Transverse colon (tissue), 4 donors: ENCODE measurements around the gene TICAM2. TPM values are rescaled to one million over a fixed set of nuclear protein-coding genes. Genes with fewer than 3 reads are reported as not detected.
"Not testable (repeated sequence)": the region's sequence is repeated elsewhere in the genome, so short reads cannot be mapped to it uniquely, and the experiment has no call there.

Experiments used
- DNase-seq: peaks from one replicate; pipeline ENCODE4 v3.0.0-alpha.2; 2019
- H3K27ac ChIP-seq, 4 donors: fragments of 200-600 bp; sonication (generic); 2 replicates each; pipeline ENCODE4 v1.5.1; 2016 to 2018; ENCODE audit warnings: inconsistent platforms in 4 of 4
- H3K27me3 ChIP-seq: fragments of 200-600 bp; sonication (generic); 2 replicates; pipeline ENCODE4 v1.5.1; 2017; ENCODE audit warnings: inconsistent platforms
- H3K36me3 ChIP-seq, 4 donors: fragments of 200-600 bp; sonication (generic); 2 replicates each; pipeline ENCODE4 v1.5.1; 2017 to 2019; ENCODE audit warnings: inconsistent platforms in 4 of 4
- H3K4me1 ChIP-seq, 4 donors: fragments of 200-600 bp; sonication (generic); 2 replicates each; pipeline ENCODE4 v1.5.1; 2017 to 2020; ENCODE audit warnings: inconsistent platforms in 4 of 4
- H3K4me3 ChIP-seq, 4 donors: fragments of 200-600 bp; sonication (generic); 1 replicate in 1 of 4; 2 replicates in 3 of 4; pipeline versions ENCODE4 v1.5.1 to v1.6.1; 2017 to 2019; ENCODE audit warnings: inconsistent platforms in 4 of 4
- H3K9me3 ChIP-seq, 2 donors: fragments of 200-600 bp; sonication (generic); 2 replicates each; pipeline ENCODE4 v1.5.1; 2017 to 2019; ENCODE audit warnings: inconsistent platforms in 2 of 2
- EP300 ChIP-seq: sonication (generic); formaldehyde crosslinking; IDR thresholded peaks from one replicate; pipeline ENCODE4 v1.6.1; 2017; ENCODE audit warnings: antibody characterized with exemption, low read depth
- POLR2A ChIP-seq: fragments of 450-650 bp; IDR thresholded peaks from one replicate; pipeline ENCODE4 v1.6.1; 2016; ENCODE audit warnings: antibody characterized with exemption, mild to moderate bottlenecking, moderate library complexity
- POLR2AphosphoS5 ChIP-seq, 3 donors: sonication (generic); formaldehyde crosslinking; IDR thresholded peaks; one replicate each; pipeline ENCODE4 v1.6.1; 2016; ENCODE audit warnings: antibody characterized with exemption in 3 of 3
- WGBS, 2 donors: methylation state at CpG; one replicate each; pipeline ENCODE4 v1.1.5; 2018; ENCODE audit warnings: low coverage in 1 of 2; 5-methylcytosine and 5-hydroxymethylcytosine counted together
- in situ Hi-C, 4 donors: fragments of 200-750 bp; cut with MboI; loops; one replicate each; pipeline versions ENCODE4 v1.15.0 to v1.15.1; 2017; ENCODE audit warnings: low sequenced_read_pairs in 3 of 4, low pct_ligation_motif_present in 1 of 4, low pct_unique_long_range_greater_than_20kb in 1 of 4
- intact Hi-C: fragments of 100-400 bp; cut with DNase I; formaldehyde crosslinking; loops from one replicate; pipeline ENCODE4 v1.15.1; 2023; ENCODE audit warnings: low total_unique reads
- total RNA-seq, 4 donors: library from RNA; depleted of rRNA; stranded (reverse); fragments of >200 nt; gene quantifications; one replicate each; pipeline ENCODE4 v1.1.0, GENCODE V29; 2016
- TF ChIP-seq, protein P1 (sequence below), 5 experiments: fragments of 200-600 bp in 3 of 5; fragments of 450-650 bp in 2 of 5; sonication (generic) in 3 of 5; IDR thresholded peaks; 1 replicate in 2 of 5; 2 replicates in 3 of 5; pipeline ENCODE4 v1.5.1; 2016 to 2017; ENCODE audit warnings: antibody characterized with exemption in 5 of 5, inconsistent platforms in 3 of 5, mild to moderate bottlenecking in 2 of 5, moderate library complexity in 1 of 5

The TICAM2 gene
- 1 to 10 TPM in 1 of 4 donors, under 1 TPM in 1, not detected in 2; 0.68 to 1.1 TPM for total RNA-seq

- H3K4me1 ChIP-seq = peaks cover 3 to 32% (median 23%) of the 10 kb centered on the region in 4 donors
These were observed at the start of gene TICAM2 for GRCh38 chr5:115601701-115602590. Gene TICAM2, minus strand, starts transcription at chr5:115602479. Its CDS starts 21,223 bp downstream, at chr5:115581256.

DNA sequence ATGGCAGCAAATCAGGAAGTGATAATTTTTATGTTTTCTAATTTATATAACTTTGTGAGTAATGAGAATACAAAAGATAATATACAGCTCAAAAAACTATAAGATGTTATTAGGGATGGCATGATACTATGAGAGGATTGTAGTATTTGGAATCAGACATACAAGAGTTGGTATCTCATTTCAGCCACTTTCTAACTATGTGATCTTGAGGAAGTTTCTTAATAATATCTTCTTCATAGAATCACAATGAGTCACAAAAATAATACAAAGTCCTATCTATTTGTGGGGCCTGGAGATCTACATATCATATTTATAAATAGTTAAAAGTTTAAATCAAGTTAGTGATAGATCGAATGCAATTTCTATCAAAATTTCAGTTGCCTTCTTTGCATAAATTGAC, 47.3 kb upstream of the TICAM2 start:
- H3K36me3 ChIP-seq = no peaks in the 10 kb centered on the region
- WGBS, 2 donors = 91 to 100% methylated on average over 1 of the region's 1 CpG
- intact Hi-C loops (no loop called here), in situ Hi-C loops (no loop called here)
- H3K27ac ChIP-seq = no peak overlapping the region
- no peak overlapping the region for H3K4me3 ChIP-seq
- peaks cover 13% of the 10 kb centered on the region for H3K27me3 ChIP-seq
- no peaks in the 10 kb centered on the region for H3K9me3 ChIP-seq
- no peaks in the 10 kb centered on the region for H3K4me1 ChIP-seq
- DNase-seq = no peak
- no peak for TF ChIP-seq EP300
- no peak for TF ChIP-seq POLR2AphosphoS5 (IDR thresholded peaks at IDR 0.05)
- TF ChIP-seq POLR2A = no peak
- TF ChIP-seq, protein P1, sequence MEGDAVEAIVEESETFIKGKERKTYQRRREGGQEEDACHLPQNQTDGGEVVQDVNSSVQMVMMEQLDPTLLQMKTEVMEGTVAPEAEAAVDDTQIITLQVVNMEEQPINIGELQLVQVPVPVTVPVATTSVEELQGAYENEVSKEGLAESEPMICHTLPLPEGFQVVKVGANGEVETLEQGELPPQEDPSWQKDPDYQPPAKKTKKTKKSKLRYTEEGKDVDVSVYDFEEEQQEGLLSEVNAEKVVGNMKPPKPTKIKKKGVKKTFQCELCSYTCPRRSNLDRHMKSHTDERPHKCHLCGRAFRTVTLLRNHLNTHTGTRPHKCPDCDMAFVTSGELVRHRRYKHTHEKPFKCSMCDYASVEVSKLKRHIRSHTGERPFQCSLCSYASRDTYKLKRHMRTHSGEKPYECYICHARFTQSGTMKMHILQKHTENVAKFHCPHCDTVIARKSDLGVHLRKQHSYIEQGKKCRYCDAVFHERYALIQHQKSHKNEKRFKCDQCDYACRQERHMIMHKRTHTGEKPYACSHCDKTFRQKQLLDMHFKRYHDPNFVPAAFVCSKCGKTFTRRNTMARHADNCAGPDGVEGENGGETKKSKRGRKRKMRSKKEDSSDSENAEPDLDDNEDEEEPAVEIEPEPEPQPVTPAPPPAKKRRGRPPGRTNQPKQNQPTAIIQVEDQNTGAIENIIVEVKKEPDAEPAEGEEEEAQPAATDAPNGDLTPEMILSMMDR (IDR thresholded peaks at IDR 0.05) = no peak

More at GRCh38 chr5:115601701-115602590, at the start of gene TICAM2:
- DNase-seq = peak; percentile 68
- WGBS, 2 donors = 0 to 1% methylated on average over 1 to 54 of the region's 71 CpGs
- H3K36me3 ChIP-seq = no peaks in the 10 kb centered on the region
- in situ Hi-C loops = no loop called here
- no peaks in the 10 kb centered on the region for H3K27me3 ChIP-seq
- intact Hi-C loops = no loop called here
- no peaks in the 10 kb centered on the region for H3K9me3 ChIP-seq
- TF ChIP-seq POLR2AphosphoS5 (IDR thresholded peaks at IDR 0.05) (peak in 2 of 3 donors; percentile 47 to 56), POLR2A (peak; percentile 42), EP300 (no peak)
- TF ChIP-seq, protein P1 (IDR thresholded peaks at IDR 0.05) = peak in 3 of 5 experiments; percentile 25 to 40 (median 38)
- peak within 1 kb of the TSS; percentile 90 to 95 (median 94) for H3K27ac ChIP-seq
- H3K4me3 ChIP-seq = peak within 1 kb of the TSS; percentile 75 to 99 (median 90)

- in situ Hi-C loops (no loop called here), intact Hi-C loops (no loop called here)
- Histone ChIP-seq H3K9me3 (no peaks in the 10 kb centered on the region), H3K27me3 (peaks cover 17% of the 10 kb centered on the region), H3K4me3 (no peak overlapping the region), H3K36me3 (no peaks in the 10 kb centered on the region), H3K27ac (no peak overlapping the region), H3K4me1 (no peaks in the 10 kb centered on the region)
- 50 to 83% methylated on average over 2 to 3 of the region's 3 CpGs for WGBS, 2 donors
- TF ChIP-seq POLR2A = no peak
- no peak for TF ChIP-seq EP300
- no peak for TF ChIP-seq POLR2AphosphoS5 (IDR thresholded peaks at IDR 0.05)
- TF ChIP-seq, protein P1 (IDR thresholded peaks at IDR 0.05) = no peak
- no peak for DNase-seq
These were observed 45.8 kb upstream of the TICAM2 start for GRCh38 chr5:115648056-115648455.

DNA sequence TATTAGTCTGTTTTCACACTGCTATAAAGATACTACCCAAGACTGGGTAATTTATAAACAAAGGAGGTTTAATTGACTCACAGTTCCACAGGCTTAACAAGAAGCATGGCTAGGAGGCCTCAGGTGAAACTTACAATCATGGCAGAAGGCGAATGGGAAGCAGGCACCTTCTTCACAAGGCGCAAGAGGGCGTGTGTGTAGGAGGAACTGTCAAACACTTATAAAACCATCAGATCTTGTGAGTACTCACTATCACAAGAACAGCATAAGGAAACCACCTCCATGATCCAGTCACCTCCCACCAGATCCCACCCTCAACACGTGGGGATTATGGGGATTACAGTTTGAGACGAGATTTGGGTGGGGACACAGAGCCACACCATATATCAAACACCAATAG, 43.1 kb upstream of the TICAM2 start:
- H3K9me3 ChIP-seq, H3K4me1 ChIP-seq, H3K36me3 ChIP-seq, H3K27ac ChIP-seq, H3K4me3 ChIP-seq, intact Hi-C loops, DNase-seq, in situ Hi-C loops: not testable (repeated sequence)
- H3K27me3 ChIP-seq = peaks cover 17% of the 10 kb centered on the region
- WGBS, 2 donors = 68 to 77% methylated on average over 2 to 5 of the region's 5 CpGs
